Activated CD8-positive, alpha-beta T cell treated with anti-CD3 and anti-CD28 coated beads, Interleukin-2, amount 10 ng/mL, durations not matched to agents 7 days and 5 days (primary cell): ENCODE data around the gene MRGPRD. TPM values are rescaled to one million over a fixed set of nuclear protein-coding genes. Genes with fewer than 3 reads are reported as not detected.

Source experiments
- total RNA-seq, 2 experiments: library from RNA; stranded (reverse); gene quantifications; one replicate each; pipeline ENCODE4 v1.2.3, GENCODE V29; 2021

The MRGPRD gene
- total RNA-seq, 2 experiments from 2014 or later = not detected

Other genes with a start within 250 kb of the MRGPRD start
- 1 to 10 TPM; 8.2 to 9.5 TPM for gene TESMIN, start 229.5 kb downstream of the MRGPRD start, total RNA-seq
- 10 to 100 TPM; 63.2 to 69.1 TPM for gene CPT1A, start 139.1 kb downstream of the MRGPRD start, total RNA-seq
- 10 to 100 TPM; 64.9 to 69.0 TPM for gene MRPL21, start 77.2 kb downstream of the MRGPRD start, total RNA-seq
- 10 to 100 TPM; 25.0 to 28.2 TPM for gene IGHMBP2, start 77.1 kb downstream of the MRGPRD start, total RNA-seq
- not detected for gene MRGPRF, start 32.3 kb upstream of the MRGPRD start, total RNA-seq
- 10 to 100 TPM; 19.1 to 21.2 TPM for gene TPCN2, start 67.9 kb upstream of the MRGPRD start, total RNA-seq
- gene SMIM38, start 174.9 kb upstream of the MRGPRD start, total RNA-seq = under 1 TPM in 1 of 2 experiments, not detected in 1; 0.18 TPM